Lung microvascular endothelial cell (primary cell): ENCODE data around the gene CATSPERE. TPM values are rescaled to one million over a fixed set of nuclear protein-coding genes. Genes with fewer than 3 reads are reported as not detected.

Experiments
- DNase-seq, 2 donors: peaks; one replicate each; pipeline versions ENCODE4 v3.0.0 to v3.0.0-alpha.2; 2010; ENCODE audit warnings: low read depth in 2 of 2
- total RNA-seq: library from RNA; depleted of rRNA; stranded (reverse); fragments of >200 nt; gene quantifications from 2 replicates; pipeline ENCODE4 v1.2.1, GENCODE V29; 2014

CATSPERE gene
- total RNA-seq, 1 donor from 2014 or later = 1.6 TPM

DNA sequence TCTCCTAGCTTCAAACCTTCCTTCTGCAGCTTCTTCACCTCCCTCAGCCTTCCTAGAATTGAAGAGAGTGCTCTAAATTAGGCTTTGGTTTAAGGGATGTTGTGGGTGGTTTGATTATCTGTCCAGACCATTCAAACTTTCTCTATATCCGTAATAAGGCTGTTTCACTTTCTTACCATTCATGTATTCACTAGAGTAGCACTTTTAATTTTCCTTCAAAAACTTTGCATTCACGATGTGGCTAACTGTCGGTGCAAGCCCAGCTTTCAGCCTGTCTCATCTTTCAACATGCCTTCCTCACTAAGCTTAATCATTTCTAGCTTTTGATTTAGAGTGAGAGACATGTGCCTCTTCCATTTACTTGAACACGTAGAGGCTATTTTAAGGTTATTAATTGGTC lies 165.6 kb downstream of the CATSPERE start:
- DNase-seq = no peak

DNA sequence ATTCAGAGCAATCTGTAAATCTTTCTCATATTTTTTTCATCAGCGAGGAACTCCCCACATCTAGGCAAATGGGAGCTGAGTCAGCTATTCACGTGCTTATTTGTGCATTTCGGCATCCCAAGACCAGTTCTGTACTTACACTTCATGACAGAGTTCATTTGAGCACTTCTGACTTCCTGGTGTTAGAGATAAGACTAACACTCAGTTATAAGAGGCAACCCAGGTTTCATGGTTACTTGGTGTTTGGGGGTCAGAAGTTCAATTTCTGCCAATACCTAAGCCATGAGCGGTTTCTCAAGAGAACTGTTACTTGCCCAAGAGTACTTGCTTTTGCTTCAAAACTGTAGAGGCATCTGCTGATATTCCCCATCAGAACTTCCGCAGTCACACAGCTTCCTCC lies 167.7 kb downstream of the CATSPERE start:
- no peak for DNase-seq

DNA sequence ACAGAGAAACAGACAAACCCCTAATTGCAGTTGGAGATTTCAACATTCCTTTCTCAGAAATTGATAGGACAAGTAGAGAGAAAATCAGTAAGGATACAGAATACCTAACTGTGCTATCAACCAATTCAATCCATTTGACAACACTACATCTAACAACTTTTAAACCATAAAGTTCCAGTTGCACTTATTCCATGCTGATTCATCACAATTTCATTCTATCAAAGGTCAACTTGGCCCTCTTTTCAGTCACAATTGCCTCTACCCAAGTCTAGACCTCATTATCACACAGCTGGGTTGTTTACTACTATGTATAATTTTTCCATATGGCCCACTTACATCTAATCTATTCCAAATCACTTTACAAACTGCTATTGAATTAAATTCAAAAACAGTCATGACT lies 172.1 kb downstream of the CATSPERE start:
- no peak for DNase-seq

DNA sequence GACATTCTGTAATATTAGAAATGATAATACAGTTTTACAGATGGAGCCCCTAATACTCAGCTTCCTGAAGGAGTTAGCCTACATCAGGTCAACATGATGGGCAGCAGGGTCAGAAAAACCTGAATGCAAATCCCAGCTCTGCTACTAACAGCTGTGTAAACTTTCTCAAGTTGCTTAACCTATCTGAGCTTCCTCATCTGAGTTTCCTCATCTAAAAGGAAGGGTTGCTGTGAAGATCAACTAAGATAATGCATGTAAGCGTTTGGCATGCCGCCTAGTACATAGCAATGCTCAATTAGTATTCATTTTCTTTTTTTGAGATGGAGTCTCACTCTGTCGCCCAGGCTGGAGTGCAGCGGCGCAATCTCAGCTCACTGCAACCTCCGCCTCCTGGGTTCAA lies 173.5 kb downstream of the CATSPERE start:
- no peak for DNase-seq

DNA sequence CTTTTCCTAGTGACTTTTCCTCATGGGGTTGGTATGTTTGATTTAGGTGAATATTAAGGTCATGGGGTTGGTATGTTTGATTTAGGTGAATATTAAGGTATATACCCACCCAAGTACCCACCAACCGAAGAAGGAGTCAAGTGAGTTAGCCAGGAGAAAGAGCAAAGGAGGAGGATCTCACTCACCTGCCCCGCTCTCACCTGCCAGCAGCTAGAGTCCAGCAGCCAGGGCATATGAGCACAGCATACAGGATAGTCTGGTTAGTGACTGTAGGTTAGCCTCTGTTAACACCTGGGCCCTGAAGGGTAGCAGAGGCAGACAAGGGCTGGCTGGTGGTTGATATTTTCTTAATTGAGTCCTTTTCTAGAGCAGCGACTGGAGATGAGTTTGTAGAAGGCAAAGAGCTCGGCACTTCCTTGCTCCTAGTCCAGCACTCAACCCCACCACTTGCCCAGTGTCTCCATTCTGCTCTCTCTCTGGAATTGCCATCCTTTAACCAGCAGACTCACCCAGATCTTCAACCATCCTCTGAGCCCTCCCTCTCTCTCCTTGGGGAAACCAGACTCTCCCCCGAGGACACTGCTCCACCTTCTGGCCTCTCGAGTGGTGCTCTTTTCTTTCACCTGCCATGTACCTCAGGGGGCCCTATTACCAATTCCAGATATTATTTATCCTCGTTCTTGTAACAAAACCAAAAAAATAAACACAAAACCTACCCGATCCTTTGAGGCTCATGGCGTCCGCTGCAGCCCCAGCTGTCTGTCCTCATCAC lies 175.6 kb downstream of the CATSPERE start:
- DNase-seq = no peak

DNA sequence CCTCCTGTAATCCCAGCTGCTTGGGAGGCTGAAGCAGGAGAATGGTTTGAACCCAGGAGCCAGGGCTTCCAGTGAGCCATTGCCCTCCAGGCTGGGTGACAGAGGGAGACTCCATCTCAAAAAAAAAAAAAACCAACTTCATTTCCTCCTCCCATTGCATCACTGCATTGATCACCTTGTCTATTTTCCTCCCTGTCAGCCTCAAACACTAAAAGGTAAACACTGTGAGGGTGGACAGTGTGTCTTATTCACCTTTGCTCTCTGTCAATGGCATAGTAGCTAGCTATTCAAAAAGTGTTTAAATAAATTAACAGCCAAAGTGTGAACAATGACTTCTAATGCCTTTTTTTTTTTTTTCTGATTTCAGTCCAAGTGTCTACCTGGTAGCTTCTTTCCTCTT lies 178.5 kb downstream of the CATSPERE start:
- no peak for DNase-seq

DNA sequence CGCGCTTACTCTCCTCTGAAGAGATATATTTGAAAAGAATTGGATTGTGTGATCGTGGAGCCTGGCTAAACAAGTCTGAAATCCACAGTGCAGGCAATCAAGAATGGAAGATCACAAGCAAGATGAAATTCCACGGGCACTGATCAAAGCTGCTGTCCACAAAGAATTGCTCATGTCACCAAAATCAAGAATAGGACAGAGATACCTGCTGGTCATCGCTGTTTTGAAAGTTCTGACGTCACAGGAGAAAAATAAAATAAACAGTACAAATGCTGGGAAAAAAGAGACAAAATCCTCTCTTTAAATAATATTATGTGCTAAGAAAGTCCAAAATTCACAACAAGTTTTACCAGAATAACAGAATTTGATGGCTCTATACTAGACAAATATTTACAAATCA lies 179.8 kb downstream of the CATSPERE start:
- no peak for DNase-seq

DNA sequence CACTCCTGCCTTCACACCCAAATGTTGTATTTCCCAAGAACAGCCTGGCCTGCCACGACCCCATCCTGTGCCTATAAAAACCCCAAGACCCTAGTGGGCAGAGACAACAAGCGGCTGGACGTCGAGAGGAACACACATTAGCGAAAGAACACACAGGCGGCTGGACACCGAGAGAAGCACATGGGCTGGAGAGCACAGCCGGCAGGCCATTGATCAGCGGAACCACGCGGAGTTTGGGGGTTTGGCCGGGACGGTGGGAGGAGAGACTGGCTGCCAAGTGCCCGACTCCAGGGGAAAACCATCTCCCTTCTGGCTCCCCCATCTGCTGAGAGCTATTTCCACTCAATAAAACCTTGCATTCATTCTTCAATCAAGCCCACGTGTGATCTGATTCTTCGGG lies 181.5 kb downstream of the CATSPERE start:
- no peak for DNase-seq

DNA sequence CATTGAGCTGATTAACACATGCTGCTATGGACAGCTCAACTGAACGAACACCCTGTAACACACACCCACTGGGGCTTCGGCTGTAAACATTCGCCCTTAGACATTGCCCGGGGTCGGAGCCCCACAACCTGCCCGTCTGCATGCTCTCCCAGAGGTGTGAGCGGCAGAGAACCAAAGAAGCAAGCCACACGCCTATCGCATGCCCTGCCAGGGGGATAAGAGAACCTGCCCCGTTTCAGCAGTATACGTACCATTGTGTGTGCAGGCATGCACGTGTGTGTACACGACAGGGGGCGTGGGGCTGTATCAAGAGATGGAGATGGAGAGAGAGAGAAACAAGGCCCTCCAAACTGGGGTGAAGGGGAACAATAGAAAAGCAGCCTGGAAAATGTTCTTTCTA lies 181.9 kb downstream of the CATSPERE start:
- DNase-seq = no peak

DNA sequence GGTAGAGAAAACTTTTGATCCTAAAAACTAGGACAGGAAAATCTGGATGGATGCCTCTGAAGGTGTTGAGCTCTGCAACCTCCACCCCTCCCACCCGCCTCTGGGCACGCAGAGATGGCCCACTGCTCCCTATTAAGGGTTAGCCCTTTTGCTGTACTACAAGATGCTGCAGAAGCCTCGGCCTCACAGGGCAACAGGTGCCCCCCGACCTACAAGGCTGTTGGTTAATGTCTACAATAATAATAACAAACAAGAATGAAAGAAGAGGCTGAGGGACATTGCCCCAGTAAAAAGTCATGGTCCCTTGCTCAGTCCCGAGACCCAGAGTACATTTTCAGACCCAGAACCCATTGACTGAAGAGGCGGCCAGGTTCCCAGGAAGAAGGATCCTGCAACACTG lies 184.3 kb downstream of the CATSPERE start:
- no peak for DNase-seq

DNA sequence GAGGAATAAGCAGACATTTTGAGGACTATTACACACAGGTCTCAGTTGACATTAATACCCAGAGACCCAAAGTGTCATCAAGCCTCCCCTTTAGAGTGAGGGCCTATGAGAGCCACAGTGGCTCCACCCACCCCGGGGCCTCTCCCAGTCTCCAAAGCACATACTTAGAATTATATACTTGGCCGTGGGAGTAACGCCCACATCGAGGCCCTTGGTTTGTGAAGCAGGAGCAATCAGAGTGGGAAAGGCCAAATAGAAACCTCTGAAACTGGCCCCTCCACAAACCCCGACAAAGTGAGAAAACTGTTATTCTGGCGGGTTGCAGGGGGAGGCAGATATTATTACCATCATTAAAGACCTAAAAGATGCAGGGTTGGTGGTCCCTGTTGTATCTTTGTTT lies 184.8 kb downstream of the CATSPERE start:
- no peak for DNase-seq

DNA sequence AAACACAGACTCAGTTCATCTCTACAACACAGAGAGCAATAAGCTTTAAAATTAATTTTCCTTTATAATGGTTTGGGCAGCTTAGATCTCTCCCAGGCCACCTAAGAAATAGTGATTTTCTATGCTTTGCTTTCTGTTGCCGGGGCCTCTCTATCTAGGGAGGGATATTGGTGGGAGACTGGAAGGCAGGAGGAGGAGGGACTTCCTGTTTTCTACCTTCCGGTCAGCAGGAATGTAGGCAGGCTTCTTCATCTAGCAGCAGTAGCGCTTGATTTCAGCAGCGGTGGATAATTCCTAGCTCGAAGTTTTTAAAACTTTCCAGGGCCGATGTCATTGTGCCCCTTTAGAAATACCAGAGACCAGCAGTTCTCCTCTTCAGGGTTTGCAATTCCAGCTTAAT lies 186.7 kb downstream of the CATSPERE start:
- DNase-seq = no peak

DNA sequence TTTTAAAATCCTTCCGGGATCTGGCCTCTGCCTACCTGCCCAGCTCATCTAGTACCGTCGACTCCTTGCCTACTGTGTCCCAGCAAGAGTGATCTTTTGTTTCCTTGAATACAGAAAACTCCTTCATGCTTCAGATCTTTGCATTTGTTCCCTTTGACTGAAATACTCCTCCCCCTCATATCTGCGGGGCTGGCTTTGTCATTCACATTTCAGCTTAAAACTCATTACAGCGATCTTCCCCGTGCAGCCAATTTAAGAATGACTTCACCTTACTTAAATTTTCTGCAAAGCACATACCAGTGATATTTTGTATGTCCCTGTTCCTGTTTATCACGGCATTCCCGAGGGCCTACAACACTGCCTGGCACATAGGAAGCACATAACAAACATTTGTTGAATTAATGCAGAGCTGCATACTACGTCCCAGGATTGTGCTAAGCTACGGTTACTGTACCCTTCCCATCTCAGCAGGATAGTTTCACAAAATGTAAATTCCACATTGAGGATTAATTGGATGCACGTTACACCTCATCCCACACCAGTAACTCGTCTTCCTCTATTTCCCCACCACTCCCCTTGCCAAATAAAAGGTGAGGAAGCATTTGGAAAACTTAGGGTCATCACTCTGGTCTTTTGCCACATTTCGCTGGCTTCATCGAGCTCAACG lies 191.0 kb downstream of the CATSPERE start:
- no peak for DNase-seq

DNA sequence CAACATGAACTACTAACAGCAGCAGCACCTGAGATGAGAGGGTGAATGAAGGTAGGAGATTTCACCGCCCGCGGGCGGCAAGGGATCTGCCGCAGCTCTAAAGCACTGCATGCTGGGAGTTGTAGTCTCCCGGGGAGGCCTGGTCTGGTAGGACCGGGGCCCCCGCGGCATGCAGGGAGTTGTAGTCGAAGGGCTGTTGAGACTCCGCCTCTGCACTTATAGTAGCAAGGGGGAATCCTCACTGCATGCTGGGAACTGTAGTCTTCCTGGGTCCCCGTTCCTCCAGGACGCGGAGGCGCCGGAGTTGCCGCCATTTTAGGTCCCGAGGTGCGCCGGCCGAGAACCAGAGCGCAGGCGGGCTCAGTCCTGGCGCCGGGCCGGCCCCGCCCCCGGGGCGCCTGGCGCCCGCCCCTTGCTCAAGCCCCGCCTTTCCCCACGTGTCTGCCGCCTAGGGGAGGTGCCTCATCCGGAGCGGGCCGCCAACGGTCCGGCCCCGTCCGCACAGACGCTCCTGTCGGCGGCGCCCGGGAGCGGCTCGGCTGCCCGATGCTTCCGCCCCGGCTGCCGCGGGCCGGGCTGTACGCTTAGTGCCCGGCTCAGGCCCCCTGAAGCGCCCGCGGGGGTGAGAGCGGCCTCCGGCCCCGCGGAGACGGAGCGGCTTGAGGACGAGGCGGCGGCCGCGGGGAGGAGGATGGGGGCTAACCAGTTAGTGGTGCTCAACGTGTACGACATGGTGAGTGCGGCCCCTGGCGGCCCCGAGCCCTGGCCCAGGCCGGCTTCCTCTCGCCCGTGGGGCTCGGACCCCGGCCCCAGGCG lies 191.8 kb downstream of the CATSPERE start, which contains the start of gene DESI2:
TSS of gene DESI2 (plus strand) at position 504 of the 816 bp plus-strand sequence. CDS start at position 692, 188 bp downstream.
- DNase-seq = peak; percentile 100

DNA sequence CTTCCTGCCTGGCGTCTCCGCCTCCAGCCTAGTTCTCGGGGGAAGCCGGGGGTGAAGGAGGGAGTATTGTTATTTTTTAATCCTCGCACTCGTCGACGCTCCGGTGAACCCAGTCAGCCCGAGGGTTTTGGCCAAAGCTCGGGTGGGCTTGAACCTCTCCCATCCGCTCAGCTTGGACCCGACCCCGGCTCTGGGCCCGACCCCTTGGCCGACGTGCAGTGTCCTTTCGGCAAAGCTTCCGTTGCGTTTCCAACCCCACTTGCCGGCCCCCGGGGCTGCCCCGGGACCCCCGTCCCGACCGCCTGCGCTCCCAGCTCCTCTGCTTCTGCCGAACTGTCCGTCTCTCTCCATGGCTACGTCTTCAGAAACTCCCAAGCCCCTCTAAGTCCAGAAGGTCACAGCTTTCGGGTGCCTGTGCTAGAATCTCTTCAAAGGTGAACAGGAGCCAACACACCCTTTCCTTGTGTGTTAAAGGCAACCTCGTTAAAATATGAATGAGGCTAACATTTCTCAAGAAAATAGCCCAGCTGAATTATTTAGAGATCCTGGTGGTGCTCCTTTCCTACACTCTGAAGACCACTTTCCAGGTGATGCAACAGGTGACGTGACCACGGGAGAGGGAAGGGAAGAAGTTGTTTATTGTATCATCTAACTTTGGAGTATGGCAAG lies 192.5 kb downstream of the CATSPERE start:
- DNase-seq = peak; percentile 21

DNA sequence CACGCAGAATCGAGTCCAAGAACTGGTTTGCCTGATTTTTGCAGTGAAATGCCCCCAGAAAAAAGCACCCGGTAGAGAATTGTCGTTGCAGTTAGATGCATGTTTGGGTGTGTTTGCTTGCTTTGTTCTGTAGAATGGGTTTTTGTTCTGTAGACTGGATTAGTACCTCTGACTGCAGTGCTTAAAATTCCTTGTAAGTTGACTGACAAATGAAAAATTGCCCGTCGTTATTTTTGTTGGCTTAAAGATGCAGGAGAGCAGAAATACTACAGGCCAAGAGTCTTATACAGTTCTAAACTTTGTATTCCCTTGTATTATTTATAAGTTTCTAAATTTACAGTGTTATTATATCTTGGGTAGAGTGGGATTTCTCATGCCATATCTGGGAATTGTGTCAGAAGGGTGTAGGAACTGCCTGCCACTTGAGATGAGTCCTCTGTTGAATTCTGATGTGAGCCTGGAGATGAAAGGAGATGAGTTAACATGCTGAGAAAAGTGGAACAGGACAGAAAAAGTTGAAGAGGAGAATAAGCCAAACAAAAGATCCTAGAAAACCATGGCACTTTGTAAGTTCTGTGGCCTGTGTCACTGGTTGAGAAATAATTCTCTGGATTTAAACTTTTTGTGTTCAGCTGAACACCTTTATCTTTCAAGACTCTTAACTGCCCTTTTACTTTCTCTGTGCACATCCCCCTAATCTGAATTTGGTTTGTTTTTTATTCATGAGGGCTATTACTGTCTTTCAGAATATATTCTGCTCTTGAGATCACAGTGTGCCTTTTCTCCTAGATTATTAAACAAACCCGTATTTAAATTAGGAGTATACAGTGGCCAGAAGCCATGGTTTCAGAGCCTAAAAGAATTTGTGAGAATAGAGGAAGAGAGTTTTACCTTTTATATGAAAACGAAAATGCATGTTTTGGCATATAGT lies 193.3 kb downstream of the CATSPERE start:
- DNase-seq = peak in 1 of 2 donors; percentile 10

DNA sequence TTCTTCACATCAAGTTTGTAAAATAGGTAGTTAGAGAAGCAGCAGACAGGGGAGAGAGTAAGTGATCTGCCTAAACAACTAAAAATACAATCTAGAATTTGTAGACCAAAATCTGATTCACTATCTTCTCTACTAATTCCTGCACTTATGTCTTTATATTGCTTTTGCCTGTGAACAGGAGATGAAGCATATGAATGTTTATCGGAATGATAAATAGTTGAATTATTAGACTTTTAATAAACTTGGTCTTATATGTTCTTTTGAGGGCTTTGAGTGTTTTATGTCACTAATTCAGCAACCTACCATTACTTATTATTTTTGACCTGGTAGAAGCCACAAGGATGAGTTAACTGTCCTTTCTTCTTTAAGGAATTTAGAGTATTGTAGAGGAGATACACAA lies 194.1 kb downstream of the CATSPERE start:
- no peak for DNase-seq

DNA sequence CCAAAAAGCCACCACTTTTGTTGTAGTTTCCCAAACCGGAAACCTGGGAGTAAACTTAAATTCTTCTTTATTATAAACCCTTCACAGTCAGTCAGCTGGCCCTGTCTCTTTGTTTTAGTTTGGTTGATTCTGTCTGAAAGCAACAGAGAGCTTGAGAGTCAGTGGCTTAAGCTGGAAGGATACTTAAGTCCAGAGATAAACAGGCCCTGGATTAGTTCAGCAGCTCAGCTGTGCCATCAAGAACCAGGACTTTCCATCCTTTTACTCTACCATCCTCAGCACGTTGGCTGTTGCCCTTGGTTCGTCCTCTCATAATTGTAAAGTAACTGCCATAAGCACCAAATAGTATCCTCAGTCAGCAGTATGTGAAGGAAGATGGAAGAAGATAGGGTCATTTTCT lies 196.3 kb downstream of the CATSPERE start:
- peak in 1 of 2 donors; percentile 33 for DNase-seq

DNA sequence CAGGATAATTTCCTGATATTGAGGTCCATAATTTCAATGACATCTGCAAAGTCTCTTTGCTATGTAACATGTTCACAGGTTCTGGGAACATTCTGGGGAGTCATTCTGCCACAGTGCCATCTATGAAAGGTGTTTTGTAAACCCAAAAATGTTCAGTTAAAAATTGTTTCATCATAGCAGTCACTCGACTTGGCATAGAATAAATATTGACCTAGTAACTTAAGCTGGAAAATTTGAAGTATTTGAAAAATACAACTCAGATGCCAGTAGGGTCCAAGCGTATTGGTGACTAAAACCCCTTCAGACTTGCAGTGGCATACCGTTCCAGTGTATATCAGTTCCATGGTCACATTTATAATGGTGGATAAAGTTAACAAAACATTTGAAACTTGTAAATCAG lies 198.6 kb downstream of the CATSPERE start:
- no peak for DNase-seq

DNA sequence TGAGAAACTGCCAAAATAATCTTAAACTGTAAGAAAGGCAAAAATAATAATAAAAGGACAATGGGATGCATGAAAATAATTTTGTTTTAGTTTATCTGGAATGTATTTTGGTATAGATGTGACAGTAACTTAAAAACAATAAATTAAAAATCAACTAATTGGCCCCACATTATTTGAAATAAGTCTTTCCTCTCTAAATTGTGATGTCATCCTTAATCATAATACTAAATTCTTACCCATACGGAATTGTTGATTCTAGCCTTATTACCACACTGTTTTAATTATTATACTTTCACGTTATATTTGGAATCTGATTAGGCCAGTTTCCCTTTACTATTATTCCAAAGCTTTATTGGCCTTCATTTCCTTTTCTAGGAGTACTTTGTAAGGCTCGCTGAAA lies 199.5 kb downstream of the CATSPERE start:
- no peak for DNase-seq
